ENCODE data around the gene KLHL26. TPM values are rescaled to one million over a fixed set of nuclear protein-coding genes. Genes with fewer than 3 reads are reported as not detected.

KLHL26 gene
- polyA plus RNA-seq, 1 donor: 5.2 TPM

- no peak for DNase-seq
Measured at GRCh38 chr19:18612051-18612771, 24.6 kb upstream of the KLHL26 start.

- no peak for DNase-seq
Measured at GRCh38 chr19:18612772-18613588, 23.8 kb upstream of the KLHL26 start, which contains the start of gene TMEM59L. TMEM59L (plus strand) TSS chr19:18612870; CDS start chr19:18612959, 89 bp downstream.

GRCh38 chr19:18613589-18614234 lies 23.1 kb upstream of the KLHL26 start:
- no peak for DNase-seq

- no peak for DNase-seq
Measured at GRCh38 chr19:18616023-18616422, 20.8 kb upstream of the KLHL26 start.

GRCh38 chr19:18617562-18617961 lies 19.3 kb upstream of the KLHL26 start:
- DNase-seq: no peak

GRCh38 chr19:18618236-18618635 lies 18.6 kb upstream of the KLHL26 start:
- no peak for DNase-seq

GRCh38 chr19:18620311-18620710 lies 16.5 kb upstream of the KLHL26 start:
- DNase-seq: no peak

GRCh38 chr19:18620902-18621301 lies 15.9 kb upstream of the KLHL26 start:
- no peak for DNase-seq

- DNase-seq: no peak
Measured at GRCh38 chr19:18626906-18627305, 9.9 kb upstream of the KLHL26 start.

- DNase-seq: no peak
Measured at GRCh38 chr19:18629166-18630088, 7.4 kb upstream of the KLHL26 start.

GRCh38 chr19:18633321-18633720 lies 3.5 kb upstream of the KLHL26 start:
- DNase-seq: no peak

- DNase-seq: no peak
Measured at GRCh38 chr19:18634612-18635297, 2.1 kb upstream of the KLHL26 start.

GRCh38 chr19:18635831-18636182 lies 1.0 kb upstream of the KLHL26 start:
- no peak for DNase-seq

GRCh38 chr19:18636183-18636968 lies 452 bp upstream of the KLHL26 start:
- DNase-seq: peak; percentile 92

- DNase-seq: no peak
Measured at GRCh38 chr19:18637673-18638630, 1.1 kb downstream of the KLHL26 start.

- no peak for DNase-seq
Measured at GRCh38 chr19:18639706-18640243, 2.9 kb downstream of the KLHL26 start.

- no peak for DNase-seq
Measured at GRCh38 chr19:18644196-18645034, 7.6 kb downstream of the KLHL26 start.

- DNase-seq: no peak
Measured at GRCh38 chr19:18645035-18645511, 8.2 kb downstream of the KLHL26 start.

All from left kidney (tissue), 2 donors.